Adrenal gland (tissue), 5 donors: ENCODE results near the gene KLHL22.

Source experiments
- CTCF ChIP-seq, 6 experiments: fragments of 450-650 bp in 4 of 6; fragments of 200-600 bp in 2 of 6; sonication (generic) in 1 of 6; IDR thresholded peaks; 1 replicate in 5 of 6; 2 replicates in 1 of 6; pipeline versions ENCODE4 v1.5.1 to v1.8.0; 2016 to 2021; ENCODE audit warnings: antibody characterized with exemption in 6 of 6, mild to moderate bottlenecking in 2 of 6, moderate library complexity in 1 of 6
- POLR2A ChIP-seq, 2 donors: fragments of 450-650 bp; IDR thresholded peaks; one replicate each; pipeline ENCODE4 v1.6.1; 2017; ENCODE audit warnings: antibody characterized with exemption in 2 of 2, mild to moderate bottlenecking in 2 of 2, moderate library complexity in 1 of 2
- donor health status: DM: no; HTN: no; CAD: no.

DNA sequence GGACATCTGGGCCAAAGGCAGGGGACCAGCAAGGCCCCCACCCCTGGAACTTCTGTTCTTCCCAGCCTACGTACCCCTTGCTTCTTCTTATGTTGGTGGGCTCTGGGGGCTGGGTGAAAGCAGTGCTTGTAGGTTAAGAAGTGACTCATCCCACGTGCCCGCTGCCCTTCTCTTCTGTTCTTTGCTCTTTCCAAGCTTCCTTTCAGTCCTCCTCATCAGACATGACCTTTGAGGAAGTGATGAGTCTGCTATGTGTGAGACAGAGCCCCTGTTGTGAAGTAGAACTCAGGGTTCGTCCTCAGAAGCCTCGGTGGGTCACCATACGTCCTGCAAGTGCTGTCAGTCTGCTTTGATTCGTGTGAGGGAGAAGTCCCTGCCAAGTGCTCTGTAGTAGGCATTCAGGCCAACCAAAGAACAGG lies 24.5 kb upstream of the KLHL22 start:
- TF ChIP-seq CTCF (IDR thresholded peaks at IDR 0.05) (no peak), POLR2A (IDR thresholded peaks at IDR 0.05) (no peak)
